HUES48 (cell line): Measurements from ENCODE around the gene ERG.

Source experiments
- H3K27ac ChIP-seq: one replicate; pipeline ENCODE4 v1.7.0; 2013; ENCODE audit warnings: low read depth, low read length, inconsistent platforms
- H3K27me3 ChIP-seq: 2 replicates; pipeline ENCODE4 v1.6.1; 2013; ENCODE audit warnings: mild to moderate bottlenecking, low read length; ENCODE audit not compliant: control insufficient read depth, insufficient read depth
- H3K36me3 ChIP-seq: 2 replicates; pipeline ENCODE4 v1.6.1; 2013; ENCODE audit warnings: low read length; ENCODE audit not compliant: control insufficient read depth, insufficient read depth
- H3K4me1 ChIP-seq: 2 replicates; pipeline ENCODE4 v1.6.1; 2013; ENCODE audit warnings: mild to moderate bottlenecking, low read length; ENCODE audit not compliant: control insufficient read depth, insufficient read depth
- H3K4me3 ChIP-seq: 2 replicates; pipeline ENCODE4 v1.5.1; 2013; ENCODE audit warnings: mild to moderate bottlenecking, low read depth, low read length
- H3K9ac ChIP-seq: 2 replicates; pipeline ENCODE4 v1.6.1; 2013; ENCODE audit warnings: mild to moderate bottlenecking, low read depth, low read length, moderate library complexity
- H3K9me3 ChIP-seq: 2 replicates; pipeline ENCODE4 v1.6.1; 2013; ENCODE audit warnings: low read length; ENCODE audit not compliant: control insufficient read depth, insufficient read depth

ERG gene

GRCh38 chr21:38524168-38525153 is 26.2 kb upstream of the ERG start:
- H3K4me3 ChIP-seq = no peak overlapping the region
- no peak overlapping the region for H3K9ac ChIP-seq
- no peak overlapping the region for H3K27ac ChIP-seq
- H3K4me1 ChIP-seq = peaks cover 7% of the 10 kb centered on the region; the same call in 1 of the 2 replicates
- no peaks in the 10 kb centered on the region for H3K27me3 ChIP-seq
- no peaks in the 10 kb centered on the region for H3K9me3 ChIP-seq
- no peaks in the 10 kb centered on the region for H3K36me3 ChIP-seq

- Histone ChIP-seq H3K4me1 (peaks cover 7% of the 10 kb centered on the region; the same call in 1 of the 2 replicates), H3K27ac (no peak overlapping the region), H3K36me3 (no peaks in the 10 kb centered on the region), H3K4me3 (no peak overlapping the region), H3K9me3 (no peaks in the 10 kb centered on the region), H3K27me3 (no peaks in the 10 kb centered on the region), H3K9ac (no peak overlapping the region)
These were observed 22.2 kb upstream of the ERG start for GRCh38 chr21:38520511-38520910.

DNA sequence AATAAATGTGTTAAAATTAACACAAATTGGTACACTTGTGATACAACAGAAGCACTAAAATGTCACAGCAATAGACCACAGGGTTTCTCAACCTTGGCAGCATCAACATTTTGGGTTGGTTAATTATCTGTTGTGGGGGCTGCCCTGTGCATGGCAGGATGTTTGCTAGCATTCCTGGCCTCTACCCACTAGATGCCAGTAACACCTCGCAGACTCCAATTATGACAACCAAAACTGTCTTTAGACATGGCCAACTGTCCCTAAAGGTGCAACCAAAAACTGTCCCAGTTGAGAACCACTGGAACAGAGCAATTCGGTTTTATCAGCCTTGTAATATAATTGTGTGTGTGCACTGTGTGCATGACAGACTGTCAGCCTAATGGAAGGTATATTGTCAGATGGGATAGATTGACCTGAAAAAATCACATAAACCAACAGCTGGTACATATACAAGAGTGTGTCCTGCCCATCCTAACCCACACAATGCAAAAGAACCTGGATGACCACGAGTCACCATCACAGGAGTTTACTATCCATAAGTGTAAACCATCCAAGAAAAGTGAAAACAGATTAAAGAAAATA is 13.5 kb upstream of the ERG start:
- Histone ChIP-seq H3K4me1 (peaks cover 5% of the 10 kb centered on the region), H3K9ac (no peak overlapping the region), H3K27ac (no peak overlapping the region), H3K36me3 (no peaks in the 10 kb centered on the region), H3K9me3 (no peaks in the 10 kb centered on the region), H3K27me3 (no peaks in the 10 kb centered on the region), H3K4me3 (no peak overlapping the region)

DNA sequence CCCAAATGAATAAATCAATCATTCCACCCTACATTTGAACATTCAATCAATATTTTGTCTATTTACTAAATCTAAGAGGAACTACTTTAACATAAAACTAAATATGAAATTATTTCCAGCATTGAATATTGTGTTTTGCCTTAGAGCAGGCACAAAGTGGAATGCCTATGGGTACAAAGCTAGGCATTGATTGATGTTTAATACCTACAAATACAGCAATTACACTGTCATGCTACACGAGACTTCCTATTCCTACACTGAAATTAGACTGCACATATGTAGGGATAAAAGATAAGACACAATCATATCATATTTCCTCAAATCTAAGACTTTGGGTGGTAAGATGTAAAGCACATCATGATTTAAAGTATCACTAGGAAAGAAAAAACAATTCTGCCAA is 12.9 kb upstream of the ERG start:
- Histone ChIP-seq H3K27me3 (no peaks in the 10 kb centered on the region), H3K4me3 (no peak overlapping the region), H3K36me3 (no peaks in the 10 kb centered on the region), H3K27ac (no peak overlapping the region), H3K4me1 (peaks cover 10% of the 10 kb centered on the region), H3K9ac (no peak overlapping the region), H3K9me3 (no peaks in the 10 kb centered on the region)

- Histone ChIP-seq H3K27ac (no peak overlapping the region), H3K27me3 (no peaks in the 10 kb centered on the region), H3K9ac (no peak overlapping the region), H3K36me3 (no peaks in the 10 kb centered on the region), H3K9me3 (no peaks in the 10 kb centered on the region), H3K4me1 (peaks cover 22% of the 10 kb centered on the region), H3K4me3 (no peak overlapping the region)
These were observed 9.2 kb upstream of the ERG start for GRCh38 chr21:38507374-38507942.

- no peaks in the 10 kb centered on the region for H3K36me3 ChIP-seq
- no peak overlapping the region for H3K4me3 ChIP-seq
- H3K27me3 ChIP-seq = no peaks in the 10 kb centered on the region
- peaks cover 22% of the 10 kb centered on the region for H3K4me1 ChIP-seq
- no peaks in the 10 kb centered on the region for H3K9me3 ChIP-seq
- H3K27ac ChIP-seq = no peak overlapping the region
- no peak overlapping the region for H3K9ac ChIP-seq
These were observed 8.5 kb upstream of the ERG start for GRCh38 chr21:38506661-38507281.

DNA sequence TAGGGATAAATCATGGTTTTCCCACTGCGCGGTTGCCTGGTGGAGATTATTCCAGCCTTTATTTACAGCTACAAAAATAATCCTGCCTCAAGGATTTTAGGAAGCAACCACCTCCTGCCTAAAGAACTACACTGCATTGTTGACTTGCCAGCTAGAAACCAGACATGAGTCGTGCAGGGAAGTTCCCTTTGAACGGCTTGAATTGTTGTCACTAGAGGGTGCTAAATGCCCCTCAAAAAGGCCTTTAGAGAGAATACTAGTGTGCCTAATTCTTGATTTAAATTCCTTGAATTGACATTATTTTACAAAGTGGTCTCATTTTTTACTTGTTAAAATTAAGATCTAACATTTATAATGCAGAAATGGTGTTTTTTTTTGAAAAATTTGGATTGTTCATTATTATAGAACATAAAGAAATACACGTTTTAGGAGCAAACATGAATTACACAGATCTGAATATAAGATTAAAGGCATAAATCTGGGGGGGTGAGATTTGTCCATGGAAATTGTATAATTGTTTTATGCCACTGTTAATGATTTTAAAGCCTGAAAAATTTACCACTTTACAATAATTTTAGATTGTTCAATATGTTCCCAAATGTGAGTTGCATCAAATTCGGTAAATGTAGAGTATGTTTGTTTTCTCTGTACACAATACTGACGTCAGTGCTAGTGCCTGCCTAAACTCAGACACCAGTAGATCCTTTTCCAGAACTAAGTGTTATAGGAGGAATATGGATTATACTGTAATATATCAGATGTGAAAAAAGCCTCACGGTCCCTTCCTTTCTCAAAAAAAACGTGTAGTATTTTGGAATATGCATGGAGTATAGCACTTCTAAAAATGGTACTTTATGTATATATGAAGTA is 7.6 kb upstream of the ERG start:
- H3K9me3 ChIP-seq = no peaks in the 10 kb centered on the region
- H3K9ac ChIP-seq = no peak overlapping the region
- no peak overlapping the region for H3K27ac ChIP-seq
- H3K27me3 ChIP-seq = no peaks in the 10 kb centered on the region
- H3K4me1 ChIP-seq = peaks cover 22% of the 10 kb centered on the region
- H3K4me3 ChIP-seq = no peak overlapping the region
- H3K36me3 ChIP-seq = no peaks in the 10 kb centered on the region

GRCh38 chr21:38504066-38504465 is 5.8 kb upstream of the ERG start:
- no peak overlapping the region for H3K27ac ChIP-seq
- H3K36me3 ChIP-seq = no peaks in the 10 kb centered on the region
- H3K27me3 ChIP-seq = no peaks in the 10 kb centered on the region
- H3K4me3 ChIP-seq = no peak overlapping the region
- no peaks in the 10 kb centered on the region for H3K9me3 ChIP-seq
- peaks cover 22% of the 10 kb centered on the region for H3K4me1 ChIP-seq
- no peak overlapping the region for H3K9ac ChIP-seq

DNA sequence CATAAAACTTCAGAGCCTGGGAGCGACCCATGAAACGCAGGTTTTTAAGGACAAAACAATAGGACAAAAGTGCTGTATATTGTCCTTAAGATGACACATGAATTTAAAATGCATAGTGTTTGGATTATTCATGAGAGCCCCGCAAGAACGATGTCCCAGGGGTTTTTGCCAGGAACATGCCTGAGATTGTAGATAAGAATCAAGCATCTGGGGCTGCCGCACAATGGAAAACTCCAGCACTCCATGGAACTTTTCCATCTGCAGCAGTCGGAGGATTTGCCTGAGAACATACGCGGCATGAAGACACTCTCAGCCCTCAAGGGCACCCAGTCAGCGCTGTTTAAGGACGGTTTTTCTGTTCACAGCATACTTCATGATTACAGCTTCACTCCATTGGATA is 5.3 kb upstream of the ERG start:
- no peaks in the 10 kb centered on the region for H3K27me3 ChIP-seq
- H3K4me1 ChIP-seq = peaks cover 22% of the 10 kb centered on the region
- H3K27ac ChIP-seq = no peak overlapping the region
- H3K4me3 ChIP-seq = no peak overlapping the region
- no peak overlapping the region for H3K9ac ChIP-seq
- H3K36me3 ChIP-seq = no peaks in the 10 kb centered on the region
- H3K9me3 ChIP-seq = no peaks in the 10 kb centered on the region

GRCh38 chr21:38500073-38500472 is 1.8 kb upstream of the ERG start:
- Histone ChIP-seq H3K4me1 (peaks cover 14% of the 10 kb centered on the region), H3K9ac (no peak overlapping the region), H3K27ac (no peak overlapping the region), H3K36me3 (no peaks in the 10 kb centered on the region), H3K9me3 (no peaks in the 10 kb centered on the region), H3K4me3 (no peak overlapping the region), H3K27me3 (no peaks in the 10 kb centered on the region; the same call in 1 of the 2 replicates)
